Osteocyte (in vitro differentiated cells): ENCODE results near the gene CYP19A1. TPM values are rescaled to one million over a fixed set of nuclear protein-coding genes. Genes with fewer than 3 reads are reported as not detected.

ENCODE experiments used
- DNase-seq: peaks from one replicate; pipeline ENCODE4 v3.0.0; 2021; ENCODE audit warnings: mixed read lengths; ENCODE audit not compliant: unreplicated experiment; ENCODE audit errors: extremely low spot score
- H3K27ac Mint-ChIP-seq: one replicate; pipeline ENCODE4 v1.8.0; 2021; ENCODE audit warnings: mild to moderate bottlenecking, mixed read lengths; ENCODE audit not compliant: unreplicated experiment
- H3K27me3 Mint-ChIP-seq: one replicate; pipeline ENCODE4 v1.8.0; 2021; ENCODE audit warnings: mixed read lengths; ENCODE audit not compliant: unreplicated experiment
- H3K36me3 Mint-ChIP-seq: one replicate; pipeline ENCODE4 v1.8.0; 2021; ENCODE audit warnings: mixed read lengths; ENCODE audit not compliant: unreplicated experiment
- H3K4me1 Mint-ChIP-seq: one replicate; pipeline ENCODE4 v1.8.0; 2021; ENCODE audit warnings: mixed read lengths; ENCODE audit not compliant: unreplicated experiment
- H3K4me3 Mint-ChIP-seq: one replicate; pipeline ENCODE4 v1.8.0; 2021; ENCODE audit warnings: mild to moderate bottlenecking, moderate library complexity, mixed read lengths; ENCODE audit not compliant: unreplicated experiment
- H3K9me3 Mint-ChIP-seq: one replicate; pipeline ENCODE4 v1.8.0; 2021; ENCODE audit warnings: mixed read lengths; ENCODE audit not compliant: unreplicated experiment
- CTCF ChIP-seq: fragments of 200-600 bp; sonication (generic); IDR thresholded peaks from 2 replicates; pipeline ENCODE4 v1.5.0; 2021; ENCODE audit warnings: antibody characterized with exemption, mild to moderate bottlenecking, moderate library complexity
- total RNA-seq: library from RNA; stranded (reverse); gene quantifications from 2 replicates; pipeline ENCODE4 v1.2.1, GENCODE V29; 2021

The CYP19A1 gene
- total RNA-seq, 1 donor from 2014 or later = not detected

- peaks cover 19% of the 10 kb centered on the region for H3K4me1 Mint-ChIP-seq
- TF ChIP-seq CTCF = no peak
- no peak for DNase-seq
- H3K9me3 Mint-ChIP-seq = no peaks in the 10 kb centered on the region
- H3K27ac Mint-ChIP-seq = no peak overlapping the region
- no peak overlapping the region for H3K4me3 Mint-ChIP-seq
- H3K36me3 Mint-ChIP-seq = no peaks in the 10 kb centered on the region
- no peaks in the 10 kb centered on the region for H3K27me3 Mint-ChIP-seq
Measured at GRCh38 chr15:51226576-51227210, 111.7 kb downstream of the CYP19A1 start.

- no peak overlapping the region for H3K4me3 Mint-ChIP-seq
- H3K27ac Mint-ChIP-seq = no peak overlapping the region
- DNase-seq = no peak
- no peaks in the 10 kb centered on the region for H3K27me3 Mint-ChIP-seq
- H3K9me3 Mint-ChIP-seq = no peaks in the 10 kb centered on the region
- TF ChIP-seq CTCF = no peak
- H3K36me3 Mint-ChIP-seq = no peaks in the 10 kb centered on the region
- peaks cover 19% of the 10 kb centered on the region for H3K4me1 Mint-ChIP-seq
Measured at GRCh38 chr15:51224428-51224827, 114.0 kb downstream of the CYP19A1 start.

GRCh38 chr15:51223771-51224229 lies 114.6 kb downstream of the CYP19A1 start:
- no peak overlapping the region for H3K4me3 Mint-ChIP-seq
- TF ChIP-seq CTCF = no peak
- no peak overlapping the region for H3K27ac Mint-ChIP-seq

GRCh38 chr15:51218299-51218938 lies 120.0 kb downstream of the CYP19A1 start:
- H3K27ac Mint-ChIP-seq = no peak overlapping the region
- no peaks in the 10 kb centered on the region for H3K36me3 Mint-ChIP-seq
- no peak for TF ChIP-seq CTCF
- no peaks in the 10 kb centered on the region for H3K4me1 Mint-ChIP-seq
- no peak for DNase-seq
- peaks cover 40% of the 10 kb centered on the region for H3K27me3 Mint-ChIP-seq
- H3K9me3 Mint-ChIP-seq = no peaks in the 10 kb centered on the region
- H3K4me3 Mint-ChIP-seq = no peak overlapping the region

More at GRCh38 chr15:51223771-51224229, 114.6 kb downstream of the CYP19A1 start:
- Mint-ChIP-seq H3K36me3 (no peaks in the 10 kb centered on the region), H3K27me3 (no peaks in the 10 kb centered on the region), H3K4me1 (peaks cover 19% of the 10 kb centered on the region), H3K9me3 (no peaks in the 10 kb centered on the region)
- no peak for DNase-seq

- no peak for DNase-seq
- no peaks in the 10 kb centered on the region for H3K36me3 Mint-ChIP-seq
- H3K27ac Mint-ChIP-seq = no peak overlapping the region
- H3K4me3 Mint-ChIP-seq = no peak overlapping the region
- peaks cover 64% of the 10 kb centered on the region for H3K27me3 Mint-ChIP-seq
- no peaks in the 10 kb centered on the region for H3K4me1 Mint-ChIP-seq
- TF ChIP-seq CTCF = no peak
- no peaks in the 10 kb centered on the region for H3K9me3 Mint-ChIP-seq
Measured at GRCh38 chr15:51212909-51213308, 125.5 kb downstream of the CYP19A1 start.
